Stimulated activated effector memory CD8-positive, alpha-beta T cell treated with anti-CD3 and anti-CD28 coated beads, Interleukin-12 subunit alpha, Interleukin-12 subunit beta, amount 100 ng/mL, for 72 hours (primary cell): Measurements from ENCODE around the gene NRXN2.
"Not testable (repeated sequence)": the region's sequence is repeated elsewhere in the genome, so short reads cannot be mapped to it uniquely, and the experiment has no call there.

Source experiments
- ATAC-seq: fragments of 150-1000 bp; cut with Tn5 transposase; 2 replicates; pipeline ENCODE4 v1.10.0; 2021
- DNase-seq, 2 donors: peaks; one replicate each; pipeline ENCODE4 v3.0.0; 2021 to 2022; ENCODE audit warnings: low spot score in 2 of 2
- H3K27ac Mint-ChIP-seq: one replicate; pipeline ENCODE4 v1.8.0; 2022; ENCODE audit warnings: mild to moderate bottlenecking, mixed read lengths
- H3K36me3 Mint-ChIP-seq: one replicate; pipeline ENCODE4 v1.8.0; 2022; ENCODE audit warnings: mild to moderate bottlenecking, mixed read lengths
- H3K4me1 Mint-ChIP-seq: one replicate; pipeline ENCODE4 v1.8.0; 2022; ENCODE audit warnings: mixed read lengths
- H3K4me3 Mint-ChIP-seq: one replicate; pipeline ENCODE4 v1.8.0; 2022; ENCODE audit warnings: mild to moderate bottlenecking, mixed read lengths
- H3K9me3 Mint-ChIP-seq: one replicate; pipeline ENCODE4 v1.8.0; 2022; ENCODE audit warnings: mixed read lengths

The NRXN2 gene

GRCh38 chr11:64595922-64596321, 127.1 kb downstream of the NRXN2 start:
- H3K9me3 Mint-ChIP-seq, H3K36me3 Mint-ChIP-seq, ATAC-seq, DNase-seq, H3K27ac Mint-ChIP-seq, H3K4me1 Mint-ChIP-seq, H3K4me3 Mint-ChIP-seq: not testable (repeated sequence)

- Mint-ChIP-seq H3K9me3 (no peaks in the 10 kb centered on the region), H3K4me3 (no peak overlapping the region), H3K4me1 (no peaks in the 10 kb centered on the region), H3K36me3 (no peaks in the 10 kb centered on the region), H3K27ac (no peak overlapping the region)
- DNase-seq (no peak), ATAC-seq (no peak)
These were observed 128.6 kb downstream of the NRXN2 start for GRCh38 chr11:64594159-64594939.

- Mint-ChIP-seq H3K4me1 (no peaks in the 10 kb centered on the region), H3K4me3 (no peak overlapping the region), H3K9me3 (peaks cover under 1% of the 10 kb centered on the region), H3K36me3 (no peaks in the 10 kb centered on the region), H3K27ac (no peak overlapping the region)
- no peak for ATAC-seq
- DNase-seq: no peak
These were observed 129.6 kb downstream of the NRXN2 start for GRCh38 chr11:64593156-64594105.

- H3K4me3 Mint-ChIP-seq: no peak overlapping the region
- H3K4me1 Mint-ChIP-seq: no peaks in the 10 kb centered on the region
- no peak overlapping the region for H3K27ac Mint-ChIP-seq
- no peaks in the 10 kb centered on the region for H3K36me3 Mint-ChIP-seq
- H3K9me3 Mint-ChIP-seq: peaks cover 8% of the 10 kb centered on the region
- DNase-seq (no peak), ATAC-seq (no peak)
These were observed 130.3 kb downstream of the NRXN2 start for GRCh38 chr11:64592656-64593055.

GRCh38 chr11:64592234-64592615, 130.8 kb downstream of the NRXN2 start:
- Mint-ChIP-seq H3K9me3 (peaks cover 8% of the 10 kb centered on the region), H3K4me1 (no peaks in the 10 kb centered on the region), H3K4me3 (no peak overlapping the region), H3K27ac (no peak overlapping the region), H3K36me3 (no peaks in the 10 kb centered on the region)
- DNase-seq (no peak), ATAC-seq (no peak)

GRCh38 chr11:64591257-64592233, 131.5 kb downstream of the NRXN2 start:
- Mint-ChIP-seq H3K27ac (no peak overlapping the region), H3K9me3 (peaks cover 8% of the 10 kb centered on the region), H3K4me3 (no peak overlapping the region), H3K4me1 (no peaks in the 10 kb centered on the region), H3K36me3 (no peaks in the 10 kb centered on the region)
- ATAC-seq: peak; percentile 13
- DNase-seq: no peak

GRCh38 chr11:64590763-64591221, 132.2 kb downstream of the NRXN2 start, which contains the start of gene SLC22A12:
Gene SLC22A12, plus strand, starts transcription at chr11:64591220. Its CDS starts 337 bp downstream, at chr11:64591557.
- ATAC-seq: no peak
- H3K27ac Mint-ChIP-seq: no peak within 1 kb of the TSS
- no peaks in the 10 kb centered on the region for H3K4me1 Mint-ChIP-seq
- no peak within 1 kb of the TSS for H3K4me3 Mint-ChIP-seq
- no peaks in the 10 kb centered on the region for H3K36me3 Mint-ChIP-seq
- no peak for DNase-seq
- peaks cover 8% of the 10 kb centered on the region for H3K9me3 Mint-ChIP-seq

- Mint-ChIP-seq H3K4me3 (no peak overlapping the region), H3K27ac (no peak overlapping the region), H3K4me1 (no peaks in the 10 kb centered on the region), H3K36me3 (no peaks in the 10 kb centered on the region), H3K9me3 (peaks cover 8% of the 10 kb centered on the region)
- ATAC-seq (no peak), DNase-seq (no peak)
These were observed 134.3 kb downstream of the NRXN2 start for GRCh38 chr11:64588701-64589100.

GRCh38 chr11:64586366-64586765, 136.6 kb downstream of the NRXN2 start:
- no peak for ATAC-seq
- peaks cover 8% of the 10 kb centered on the region for H3K9me3 Mint-ChIP-seq
- no peak overlapping the region for H3K27ac Mint-ChIP-seq
- H3K36me3 Mint-ChIP-seq: no peaks in the 10 kb centered on the region
- no peak overlapping the region for H3K4me3 Mint-ChIP-seq
- no peaks in the 10 kb centered on the region for H3K4me1 Mint-ChIP-seq
- DNase-seq: no peak

GRCh38 chr11:64585150-64585549, 137.8 kb downstream of the NRXN2 start:
- Mint-ChIP-seq H3K27ac (no peak overlapping the region), H3K36me3 (no peaks in the 10 kb centered on the region), H3K9me3 (peaks cover 8% of the 10 kb centered on the region), H3K4me1 (no peaks in the 10 kb centered on the region), H3K4me3 (no peak overlapping the region)
- no peak for ATAC-seq
- DNase-seq: no peak

GRCh38 chr11:64583296-64584262, 139.4 kb downstream of the NRXN2 start:
- Mint-ChIP-seq H3K9me3 (peaks cover 8% of the 10 kb centered on the region), H3K27ac (no peak overlapping the region), H3K4me1 (no peaks in the 10 kb centered on the region), H3K4me3 (no peak overlapping the region), H3K36me3 (no peaks in the 10 kb centered on the region)
- no peak for ATAC-seq
- no peak for DNase-seq

- Mint-ChIP-seq H3K9me3 (peaks cover 2% of the 10 kb centered on the region), H3K4me3 (no peak overlapping the region), H3K27ac (no peak overlapping the region), H3K4me1 (no peaks in the 10 kb centered on the region), H3K36me3 (no peaks in the 10 kb centered on the region)
- DNase-seq (no peak), ATAC-seq (no peak)
These were observed 140.1 kb downstream of the NRXN2 start for GRCh38 chr11:64582885-64583284.

- H3K4me3 Mint-ChIP-seq: no peak overlapping the region
- DNase-seq (no peak), ATAC-seq (no peak)
- no peaks in the 10 kb centered on the region for H3K36me3 Mint-ChIP-seq
- no peak overlapping the region for H3K27ac Mint-ChIP-seq
- no peaks in the 10 kb centered on the region for H3K9me3 Mint-ChIP-seq
- H3K4me1 Mint-ChIP-seq: no peaks in the 10 kb centered on the region
These were observed 141.9 kb downstream of the NRXN2 start for GRCh38 chr11:64581057-64581523.

- no peaks in the 10 kb centered on the region for H3K36me3 Mint-ChIP-seq
- DNase-seq (no peak), ATAC-seq (no peak)
- no peak overlapping the region for H3K4me3 Mint-ChIP-seq
- H3K27ac Mint-ChIP-seq: no peak overlapping the region
- H3K9me3 Mint-ChIP-seq: no peaks in the 10 kb centered on the region
- H3K4me1 Mint-ChIP-seq: no peaks in the 10 kb centered on the region
These were observed 142.6 kb downstream of the NRXN2 start for GRCh38 chr11:64580412-64580811.
